H1 (cell line): ENCODE measurements around the gene CEND1. TPM values are rescaled to one million over a fixed set of nuclear protein-coding genes. Genes with fewer than 3 reads are reported as not detected.

Source experiments
- CTCF ChIP-seq, 3 experiments: IDR thresholded peaks; 1 replicate in 2 of 3; 2 replicates in 1 of 3; pipeline versions ENCODE4 v1.5.1 to v1.6.1; 2011; ENCODE audit warnings: low read length in 3 of 3, mild to moderate bottlenecking in 3 of 3, inconsistent platforms in 2 of 3, low read depth in 1 of 3, moderate library complexity in 1 of 3; ENCODE audit not compliant: insufficient read depth in 1 of 3; ENCODE audit errors: control extremely low read depth in 1 of 3
- E2F6 ChIP-seq: IDR thresholded peaks from 2 replicates; pipeline ENCODE4 v1.6.1; 2012; ENCODE audit warnings: inconsistent platforms
- EGR1 ChIP-seq: IDR thresholded peaks from 2 replicates; pipeline ENCODE4 v1.6.1; 2011; ENCODE audit warnings: low read depth, low read length, borderline replicate concordance
- EP300 ChIP-seq, 2 experiments: IDR thresholded peaks; 1 replicate in 1 of 2; 2 replicates in 1 of 2; pipeline ENCODE4 v1.6.1; 2011 to 2012; ENCODE audit warnings: low read depth in 2 of 2, low read length in 2 of 2, mild to moderate bottlenecking in 2 of 2, borderline replicate concordance in 1 of 2, inconsistent platforms in 1 of 2, moderate library complexity in 1 of 2
- GTF2F1 ChIP-seq: IDR thresholded peaks from 2 replicates; pipeline ENCODE4 v1.6.1; 2012; ENCODE audit warnings: low read depth, low read length, improper control_type of control experiment, borderline replicate concordance
- MAX ChIP-seq: IDR thresholded peaks from 2 replicates; pipeline ENCODE4 v1.6.1; 2012; ENCODE audit warnings: inconsistent platforms
- PHF8 ChIP-seq: fragments of 200-600 bp; sonication (generic); conservative IDR thresholded peaks from 2 replicates; pipeline ENCODE4 v1.7.1; 2012; ENCODE audit warnings: low read depth, mild to moderate bottlenecking, inconsistent platforms, low read length, moderate library complexity
- POLR2A ChIP-seq, 2 experiments: IDR thresholded peaks; 1 replicate in 1 of 2; 2 replicates in 1 of 2; pipeline ENCODE4 v1.6.1; 2011; ENCODE audit warnings: low read depth in 2 of 2, low read length in 2 of 2, mild to moderate bottlenecking in 2 of 2; ENCODE audit errors: control extremely low read depth in 1 of 2
- POLR2AphosphoS5 ChIP-seq: IDR thresholded peaks from 2 replicates; pipeline ENCODE4 v1.6.1; 2011; ENCODE audit warnings: low read depth, low read length
- RBBP5 ChIP-seq: IDR thresholded peaks from 2 replicates; pipeline ENCODE4 v1.7.1; 2012; ENCODE audit warnings: low read depth, mild to moderate bottlenecking, inconsistent platforms, low read length, moderate library complexity, borderline replicate concordance
- TAF1 ChIP-seq: IDR thresholded peaks from 2 replicates; pipeline ENCODE4 v1.6.1; 2011; ENCODE audit warnings: mild to moderate bottlenecking, low read depth, low read length
- TCF12 ChIP-seq: IDR thresholded peaks from 2 replicates; pipeline ENCODE4 v1.6.1; 2011; ENCODE audit warnings: low read depth, mild to moderate bottlenecking, low read length
- polyA plus RNA-seq, 7 experiments: library from polyadenylated mRNA; depleted of rRNA in 3 of 7; stranded (reverse) in 5 of 7; unstranded in 2 of 7; fragments of >200 nt in 5 of 7; fragments of 200-250 nt in 2 of 7; gene quantifications; 1 replicate in 5 of 7; 2 replicates in 1 of 7; 4 replicates in 1 of 7; pipeline versions ENCODE4 v1.2.1 to v1.2.3, GENCODE V29; 2011 to 2013; ENCODE audit warnings: missing spikeins in 2 of 7, mixed read lengths in 2 of 7
- total RNA-seq: library from RNA; stranded (reverse); fragmentation: NEBNext Ultra II Directional; extraction: Animal tissue kit (Norgen Biotek cat#: 25700); gene quantifications from 2 replicates; pipeline ENCODE4 v1.2.1, GENCODE V29; 2021

Gene CEND1
- total and polyA plus RNA-seq, 2 of the 8 experiments (the other 6 are each of a cell fraction or from before 2014, with no cell fraction given): 0.82 to 5.0 TPM

GRCh38 chr11:747158-748006, 42.5 kb downstream of the CEND1 start, which contains the start of gene TALDO1 (continued):
- peak in 1 of 3 experiments; percentile 19; a peak in 1 of 4 replicates for TF ChIP-seq CTCF (IDR thresholded peaks at IDR 0.05; ENCODE audit: control extremely low read depth in 1 of 3, insufficient read depth in 1 of 3, low read depth in 1 of 3, low read length in 3 of 3)
- peak; percentile 72; the same call in 1 of the 2 replicates for TF ChIP-seq RBBP5
- TF ChIP-seq MAX: peak; percentile 69
- TF ChIP-seq EP300 (IDR thresholded peaks at IDR 0.05; ENCODE audit: borderline replicate concordance in 1 of 2, low read depth in 2 of 2, low read length in 2 of 2): 0 out of 3 replicates have a peak, but pooled peaks of 1 of the 2 experiments have one; percentile 45
- TF ChIP-seq GTF2F1: no peak
- TF ChIP-seq TCF12: 0 out of 2 replicates have a peak, but pooled peaks have one; percentile 25
- peak; percentile 73 for TF ChIP-seq TAF1
- peak; percentile 88 for TF ChIP-seq E2F6
- peak; percentile 74 for TF ChIP-seq POLR2AphosphoS5
- peak; percentile 81 to 85 for TF ChIP-seq POLR2A (IDR thresholded peaks at IDR 0.05; ENCODE audit: control extremely low read depth in 1 of 2, low read depth in 2 of 2, low read length in 2 of 2)
- TF ChIP-seq EGR1: 0 out of 2 replicates have a peak, but pooled peaks have one; percentile 20
- peak; percentile 67 for TF ChIP-seq PHF8
